CD4-positive, alpha-beta memory T cell (primary cell): ENCODE data around the gene TPR. TPM values are rescaled to one million over a fixed set of nuclear protein-coding genes. Genes with fewer than 3 reads are reported as not detected.

ENCODE experiments used
- CTCF ChIA-PET: fragments of 350-600 bp; sonication (Branson Sonifier 250); formaldehyde crosslinking; loops from one replicate; lab custom pipeline; 2021; ENCODE audit warnings: inconsistent platforms; ENCODE audit not compliant: partially characterized antibody; lab: Charles Lee
- POLR2A ChIA-PET: fragments of 350-600 bp; sonication (Branson Sonifier 250); formaldehyde crosslinking; loops from one replicate; lab custom pipeline; 2021; ENCODE audit not compliant: partially characterized antibody; lab: Charles Lee
- DNase-seq, 5 donors: peaks; one replicate each; pipeline versions ENCODE4 v3.0.0 to v3.0.0-alpha.2; 2020 to 2022; ENCODE audit warnings: mixed read lengths in 1 of 5
- H3K27ac ChIP-seq: one replicate; pipeline ENCODE4 v1.7.0; 2013; ENCODE audit warnings: low read depth, low read length
- H3K27me3 ChIP-seq: 2 replicates; pipeline ENCODE4 v1.7.0; 2013; ENCODE audit warnings: mild to moderate bottlenecking, low read length, moderate library complexity; ENCODE audit not compliant: insufficient read depth
- H3K36me3 ChIP-seq: 2 replicates; pipeline ENCODE4 v1.7.0; 2013; ENCODE audit warnings: mild to moderate bottlenecking, low read length, moderate library complexity; ENCODE audit not compliant: insufficient read depth
- H3K4me1 ChIP-seq: 2 replicates; pipeline ENCODE4 v1.7.0; 2013; ENCODE audit warnings: mild to moderate bottlenecking, low read length, moderate library complexity; ENCODE audit not compliant: insufficient read depth
- H3K4me3 ChIP-seq, 2 donors: one replicate each; pipeline ENCODE4 v1.7.0; 2013; ENCODE audit warnings: low read length in 2 of 2, mild to moderate bottlenecking in 1 of 2
- H3K9me3 ChIP-seq, 2 donors: one replicate each; pipeline ENCODE4 v1.7.0; 2013; ENCODE audit warnings: low read length in 2 of 2, control low read depth in 1 of 2; ENCODE audit not compliant: control insufficient read depth in 1 of 2
- H3K27ac Mint-ChIP-seq, 7 donors: one replicate each; pipeline ENCODE4 v1.8.0; 2020 to 2021; ENCODE audit warnings: mixed read lengths in 7 of 7, mild to moderate bottlenecking in 6 of 7, inconsistent platforms in 3 of 7, moderate library complexity in 3 of 7
- H3K27me3 Mint-ChIP-seq, 2 donors: one replicate each; pipeline ENCODE4 v1.8.0; 2020 to 2021; ENCODE audit warnings: mixed read lengths in 2 of 2
- H3K36me3 Mint-ChIP-seq, 2 donors: one replicate each; pipeline ENCODE4 v1.8.0; 2020 to 2021; ENCODE audit warnings: mixed read lengths in 2 of 2, inconsistent platforms in 1 of 2, mild to moderate bottlenecking in 1 of 2
- H3K4me1 Mint-ChIP-seq, 4 donors: one replicate each; pipeline ENCODE4 v1.8.0; 2020 to 2021; ENCODE audit warnings: mixed read lengths in 4 of 4, mild to moderate bottlenecking in 1 of 4
- H3K4me3 Mint-ChIP-seq, 8 donors: one replicate each; pipeline ENCODE4 v1.8.0; 2020 to 2021; ENCODE audit warnings: mixed read lengths in 8 of 8, mild to moderate bottlenecking in 7 of 8, moderate library complexity in 6 of 8, inconsistent platforms in 3 of 8
- H3K9me3 Mint-ChIP-seq, 8 donors: one replicate each; pipeline ENCODE4 v1.8.0; 2020 to 2021; ENCODE audit warnings: mixed read lengths in 8 of 8, mild to moderate bottlenecking in 5 of 8, inconsistent platforms in 3 of 8, moderate library complexity in 1 of 8
- intact Hi-C: fragments of 100-400 bp; cut with micrococcal nuclease; formaldehyde crosslinking; loops from one replicate; pipeline ENCODE4 v1.15.1; 2023
- polyA plus RNA-seq, 2 donors: library from polyadenylated mRNA; unstranded; fragments of 300-500 nt; fragmentation: Illumina TruSeq; gene quantifications; one replicate each; pipeline ENCODE4 v1.2.3, GENCODE V29; 2021
- total RNA-seq, 2 experiments: library from RNA; stranded (reverse); gene quantifications; one replicate each; pipeline ENCODE4 v1.2.3, GENCODE V29; 2021

Gene TPR
- total and polyA plus RNA-seq, 4 experiments from 2014 or later: 23.8 to 167 (median 130) TPM

DNA sequence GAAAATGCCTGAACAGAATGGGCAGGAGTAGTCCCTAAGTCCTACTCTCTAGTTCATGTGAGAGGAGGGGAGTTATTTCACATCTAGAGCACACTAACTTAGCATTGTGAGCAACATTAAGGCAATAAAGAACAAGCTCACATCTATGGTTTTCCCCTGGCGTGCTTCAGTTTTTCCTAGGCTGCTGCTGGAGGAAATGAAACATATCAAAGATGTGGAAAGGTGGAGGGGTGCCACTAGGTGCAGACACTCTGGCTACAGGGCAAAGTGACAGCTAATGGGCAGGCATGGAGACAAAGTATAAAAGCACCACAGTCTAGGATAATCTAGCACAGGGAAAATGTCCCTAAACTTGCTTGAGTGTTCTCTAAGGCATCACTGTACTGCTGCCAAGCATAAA, 82.2 kb downstream of the TPR start:
- Histone ChIP-seq H3K4me1 (peaks cover 28% of the 10 kb centered on the region), H3K27ac (no peak overlapping the region), H3K27me3 (no peaks in the 10 kb centered on the region), H3K36me3 (no peaks in the 10 kb centered on the region), H3K4me3 (no peak overlapping the region), H3K9me3 (no peaks in the 10 kb centered on the region)
- peaks cover 0 to 2% (median 0%) of the 10 kb centered on the region in 8 donors for H3K9me3 Mint-ChIP-seq
- H3K27ac Mint-ChIP-seq: peak overlapping the region in 1 of 7 donors; percentile 63
- H3K27me3 Mint-ChIP-seq: peaks cover 0 to 5% of the 10 kb centered on the region in 2 donors
- intact Hi-C loops: no loop called here
- H3K4me3 Mint-ChIP-seq: no peak overlapping the region
- no peaks in the 10 kb centered on the region for H3K36me3 Mint-ChIP-seq
- DNase-seq: no peak
- POLR2A ChIA-PET: interaction anchor here (1.0 kb wide), 1 partner anchor 9 kb away, joined by 3 read pairs; no protein-coding TSS in a partner anchor
- CTCF ChIA-PET: interaction anchor here (1.4 kb wide), 1 partner anchor 82 kb away, joined by 6 read pairs; the partner anchor contains the start of gene TPR
- peaks cover 15 to 27% (median 25%) of the 10 kb centered on the region in 4 donors for H3K4me1 Mint-ChIP-seq

DNA sequence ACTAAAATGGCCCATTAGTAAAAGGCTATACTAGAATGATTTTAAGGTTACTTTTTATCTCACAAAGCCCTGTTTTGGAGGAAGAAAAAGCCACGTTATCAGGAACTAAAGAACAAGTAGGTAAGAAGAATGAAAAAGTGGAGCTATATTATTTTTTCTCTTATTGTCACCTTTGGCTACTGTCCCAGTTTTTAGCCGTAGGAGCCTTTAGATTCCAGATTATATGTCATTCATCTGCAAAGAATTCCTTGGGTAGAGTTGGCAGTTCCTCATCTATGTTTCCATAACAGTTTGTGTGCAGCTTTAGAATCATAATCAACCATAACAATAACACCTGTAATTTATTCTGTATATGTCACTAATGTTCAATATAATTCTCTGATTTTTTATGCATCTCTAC, 83.8 kb downstream of the TPR start:
- H3K4me1 Mint-ChIP-seq: peaks cover 19 to 31% (median 27%) of the 10 kb centered on the region in 4 donors
- ChIA-PET POLR2A (interaction anchor here (1.2 kb wide), 1 partner anchor 11 kb away, joined by 5 read pairs; no protein-coding TSS in a partner anchor), CTCF (interaction anchor here (1.8 to 2.0 kb wide), 2 partner anchors 10 to 13 kb away, joined by 4 to 14 read pairs; no protein-coding TSS in a partner anchor)
- DNase-seq: no peak
- Histone ChIP-seq H3K9me3 (no peaks in the 10 kb centered on the region), H3K27ac (no peak overlapping the region), H3K4me3 (no peak overlapping the region), H3K27me3 (no peaks in the 10 kb centered on the region), H3K4me1 (peaks cover 35% of the 10 kb centered on the region), H3K36me3 (no peaks in the 10 kb centered on the region)
- H3K4me3 Mint-ChIP-seq: no peak overlapping the region
- peaks cover 0 to 5% of the 10 kb centered on the region in 2 donors for H3K27me3 Mint-ChIP-seq
- peaks cover 0 to 2% (median 0%) of the 10 kb centered on the region in 8 donors for H3K9me3 Mint-ChIP-seq
- intact Hi-C loops: no loop called here
- no peaks in the 10 kb centered on the region for H3K36me3 Mint-ChIP-seq
- no peak overlapping the region for H3K27ac Mint-ChIP-seq

DNA sequence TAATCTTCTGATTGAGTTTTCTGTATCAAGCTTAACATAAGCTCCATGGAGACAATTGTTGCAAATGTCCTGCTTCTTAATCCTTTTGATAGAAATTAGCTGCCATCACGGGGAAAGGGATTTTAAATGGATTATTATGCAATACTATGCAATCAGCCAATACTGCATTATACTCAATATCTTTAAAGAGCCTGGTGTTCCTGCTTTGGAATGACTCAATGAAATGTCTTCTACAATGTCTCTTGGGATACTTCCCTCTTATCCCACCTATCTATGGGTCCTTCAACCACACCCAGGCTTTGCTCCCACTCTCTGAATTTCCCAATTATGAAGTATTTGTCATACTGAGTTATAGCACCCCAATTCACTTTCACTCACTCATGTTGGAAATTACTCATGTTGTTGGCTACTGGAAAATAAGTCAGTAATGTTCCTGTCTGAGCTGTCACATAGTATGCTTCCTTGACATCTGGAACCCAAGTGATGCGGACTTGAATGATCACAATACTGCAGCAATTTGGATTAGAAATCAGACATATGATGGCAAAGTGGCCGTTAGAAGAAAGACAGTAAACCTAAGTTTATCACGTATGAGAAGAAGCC, 85.0 kb downstream of the TPR start:
- Histone ChIP-seq H3K4me3 (no peak overlapping the region), H3K4me1 (peaks cover 35% of the 10 kb centered on the region), H3K27ac (no peak overlapping the region), H3K9me3 (no peaks in the 10 kb centered on the region), H3K36me3 (no peaks in the 10 kb centered on the region), H3K27me3 (no peaks in the 10 kb centered on the region)
- peak overlapping the region; percentile 5 to 81 (median 57) for H3K27ac Mint-ChIP-seq
- peaks cover 0 to 7% of the 10 kb centered on the region in 2 donors for H3K27me3 Mint-ChIP-seq
- H3K9me3 Mint-ChIP-seq: peaks cover 0 to 2% (median 0%) of the 10 kb centered on the region in 8 donors
- peak overlapping the region in 4 of 8 donors; percentile 1 to 37 (median 15) for H3K4me3 Mint-ChIP-seq
- intact Hi-C loops: loop anchor here (2.0 kb wide), 1 partner anchor 15 kb away; no protein-coding TSS in a partner anchor
- POLR2A ChIA-PET: interaction anchor here (0.6 to 1.2 kb wide), 5 partner anchors 9 to 19 kb away, joined by 3 to 5 read pairs (median 5); no protein-coding TSS in a partner anchor
- H3K4me1 Mint-ChIP-seq: peaks cover 19 to 31% (median 27%) of the 10 kb centered on the region in 4 donors
- no peaks in the 10 kb centered on the region for H3K36me3 Mint-ChIP-seq
- DNase-seq: no peak
- CTCF ChIA-PET: interaction anchor here (0.9 to 2.0 kb wide), 4 partner anchors 8 to 35 kb away, joined by 3 to 14 read pairs (median 6); no protein-coding TSS in a partner anchor

DNA sequence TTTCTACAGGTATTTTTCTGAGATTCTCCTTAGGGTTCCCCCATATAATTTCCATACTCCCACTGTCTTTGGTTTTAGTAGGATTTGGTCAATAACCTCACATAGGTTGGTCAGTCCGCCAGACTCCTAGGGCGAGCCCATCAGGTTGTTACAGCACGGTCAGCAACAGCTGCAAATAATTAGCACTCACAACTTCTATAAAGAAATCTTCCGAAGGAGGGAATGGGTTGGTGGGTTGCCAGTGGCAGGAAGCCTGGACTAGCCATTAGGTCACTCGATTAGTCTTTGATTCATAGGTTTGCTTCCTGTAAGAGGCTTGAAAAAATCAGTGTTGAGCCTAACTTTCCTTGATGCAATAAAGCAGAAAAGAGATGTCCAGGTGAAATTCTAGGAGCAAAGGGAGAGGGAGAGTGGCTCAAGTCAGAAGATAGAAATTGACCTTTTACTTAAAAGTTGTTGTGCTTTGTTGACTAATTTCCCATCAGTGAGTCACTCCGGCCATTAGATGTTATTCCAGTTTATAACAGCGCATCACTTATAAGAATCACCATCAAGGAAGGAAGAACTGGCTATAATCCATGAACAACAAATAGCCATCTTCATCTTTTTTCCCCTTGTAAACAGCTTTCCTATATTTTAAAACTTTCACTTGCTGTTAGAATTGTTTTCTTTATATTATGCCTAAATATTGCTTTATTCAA, 88.3 kb downstream of the TPR start:
- no peaks in the 10 kb centered on the region for H3K36me3 Mint-ChIP-seq
- no peak overlapping the region for H3K27ac Mint-ChIP-seq
- Histone ChIP-seq H3K27me3 (no peaks in the 10 kb centered on the region), H3K4me1 (peaks cover 35% of the 10 kb centered on the region), H3K9me3 (no peaks in the 10 kb centered on the region), H3K36me3 (no peaks in the 10 kb centered on the region), H3K27ac (no peak overlapping the region), H3K4me3 (no peak overlapping the region)
- H3K9me3 Mint-ChIP-seq: peaks cover 0 to 2% (median 0%) of the 10 kb centered on the region in 8 donors
- intact Hi-C loops: no loop called here
- no peak overlapping the region for H3K4me3 Mint-ChIP-seq
- no peak for DNase-seq
- H3K4me1 Mint-ChIP-seq: peaks cover 23 to 31% (median 27%) of the 10 kb centered on the region in 4 donors
- POLR2A ChIA-PET: interaction anchor here (1.6 kb wide), 1 partner anchor 16 kb away, joined by 5 read pairs; no protein-coding TSS in a partner anchor
- CTCF ChIA-PET: no interaction called here
- H3K27me3 Mint-ChIP-seq: peaks cover 0 to 10% of the 10 kb centered on the region in 2 donors

DNA sequence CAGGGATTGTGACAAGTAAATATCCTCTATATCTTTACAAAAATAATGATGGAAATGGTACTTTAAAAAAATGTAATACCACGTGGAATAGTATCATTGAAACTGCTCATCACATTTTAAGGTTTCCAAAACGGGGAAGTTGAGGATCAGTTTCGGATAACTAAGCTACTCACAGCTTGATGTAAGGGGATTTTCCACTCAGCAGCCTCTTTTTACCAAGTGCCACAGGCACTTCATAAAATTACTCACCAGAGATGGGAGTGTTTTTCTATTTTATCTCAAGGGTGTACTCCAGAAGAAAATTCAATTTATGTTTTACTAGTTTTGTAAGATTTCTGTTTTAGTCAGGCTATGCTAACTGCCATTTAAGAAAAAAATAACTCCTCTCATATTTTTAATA, 91.7 kb downstream of the TPR start:
- H3K27me3 ChIP-seq: no peaks in the 10 kb centered on the region
- no peak for DNase-seq
- ChIA-PET CTCF (interaction anchor here (1.1 kb wide), 1 partner anchor 9 kb away, joined by 3 read pairs; no protein-coding TSS in a partner anchor), POLR2A (no interaction called here)
- Mint-ChIP-seq H3K9me3 (no peaks in the 10 kb centered on the region), H3K4me1 (peaks cover 2 to 13% (median 10%) of the 10 kb centered on the region in 4 donors), H3K4me3 (no peak overlapping the region), H3K27me3 (peaks cover 0 to 7% of the 10 kb centered on the region in 2 donors), H3K27ac (no peak overlapping the region), H3K36me3 (no peaks in the 10 kb centered on the region)
- no peak overlapping the region for H3K4me3 ChIP-seq
- H3K36me3 ChIP-seq: no peaks in the 10 kb centered on the region
- H3K9me3 ChIP-seq: no peaks in the 10 kb centered on the region
- peaks cover 12% of the 10 kb centered on the region for H3K4me1 ChIP-seq
- no peak overlapping the region for H3K27ac ChIP-seq
- intact Hi-C loops: no loop called here

DNA sequence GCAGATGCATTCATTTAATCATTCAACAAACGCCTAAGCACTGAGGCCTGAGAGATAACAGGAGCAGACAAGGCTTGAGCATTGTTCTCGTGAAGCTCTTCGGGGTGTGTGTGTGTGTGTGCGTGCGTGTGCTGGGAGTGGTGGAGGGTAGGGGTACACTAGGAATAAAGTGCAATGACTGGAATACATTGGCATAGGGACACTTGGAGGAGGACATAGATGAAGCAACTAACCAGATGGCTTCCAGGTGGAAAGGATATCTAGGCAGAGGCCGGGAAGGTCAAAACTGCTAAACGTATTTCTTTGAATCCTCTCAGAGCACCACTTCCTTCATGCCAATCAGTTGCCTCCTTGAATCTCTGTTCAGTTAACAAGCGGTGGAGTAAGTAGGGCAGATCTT, 92.6 kb downstream of the TPR start:
- Mint-ChIP-seq H3K27me3 (peaks cover 0 to 7% of the 10 kb centered on the region in 2 donors), H3K4me1 (peaks cover 0 to 8% (median 3%) of the 10 kb centered on the region in 4 donors), H3K9me3 (no peaks in the 10 kb centered on the region), H3K36me3 (no peaks in the 10 kb centered on the region), H3K27ac (peak overlapping the region in 4 of 7 donors; percentile 7 to 39 (median 32)), H3K4me3 (peak overlapping the region in 2 of 8 donors; percentile 1 to 40)
- H3K27ac ChIP-seq: no peak overlapping the region
- CTCF ChIA-PET: no interaction called here
- DNase-seq: no peak
- no peaks in the 10 kb centered on the region for H3K9me3 ChIP-seq
- intact Hi-C loops: no loop called here
- no peaks in the 10 kb centered on the region for H3K27me3 ChIP-seq
- H3K4me3 ChIP-seq: no peak overlapping the region
- peaks cover 3% of the 10 kb centered on the region for H3K4me1 ChIP-seq
- POLR2A ChIA-PET: interaction anchor here (1.1 kb wide), 1 partner anchor 28 kb away, joined by 3 read pairs; no protein-coding TSS in a partner anchor
- H3K36me3 ChIP-seq: no peaks in the 10 kb centered on the region

DNA sequence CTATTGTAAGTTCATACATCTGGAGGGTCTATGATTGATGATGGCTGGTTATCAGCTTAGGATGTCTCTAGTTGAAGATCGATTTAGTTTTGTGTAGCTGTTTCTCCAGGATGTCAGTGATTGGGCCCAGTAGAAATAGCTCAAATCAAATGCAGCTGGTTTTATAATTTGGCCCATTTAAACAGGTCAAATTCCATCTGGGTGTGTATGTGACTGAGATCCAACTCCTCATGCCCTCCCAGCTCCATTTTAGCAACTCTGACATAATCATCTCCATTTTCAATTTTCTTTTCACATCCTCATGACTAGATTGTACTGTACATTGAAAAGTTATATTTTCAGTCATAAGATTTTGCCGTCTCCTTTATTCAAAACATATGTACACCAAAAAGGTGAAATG, 99.2 kb downstream of the TPR start:
- Histone ChIP-seq H3K27ac (no peak overlapping the region), H3K36me3 (no peaks in the 10 kb centered on the region), H3K9me3 (no peaks in the 10 kb centered on the region), H3K4me3 (no peak overlapping the region), H3K27me3 (no peaks in the 10 kb centered on the region), H3K4me1 (no peaks in the 10 kb centered on the region)
- no peak overlapping the region for H3K4me3 Mint-ChIP-seq
- H3K9me3 Mint-ChIP-seq: no peaks in the 10 kb centered on the region
- intact Hi-C loops: no loop called here
- CTCF ChIA-PET: interaction anchor here (0.8 to 1.0 kb wide), 2 partner anchors 20 to 48 kb away, joined by 3 to 5 read pairs; partner anchors contain the start of gene PRG4
- H3K27me3 Mint-ChIP-seq: peaks cover 0 to 3% of the 10 kb centered on the region in 2 donors
- DNase-seq: no peak
- H3K4me1 Mint-ChIP-seq: peaks cover 0 to 2% (median 0%) of the 10 kb centered on the region in 4 donors
- H3K27ac Mint-ChIP-seq: no peak overlapping the region
- no peaks in the 10 kb centered on the region for H3K36me3 Mint-ChIP-seq
- POLR2A ChIA-PET: no interaction called here
